C4-2B (cell line): Measurements from ENCODE around the gene DAZL.

ENCODE experiments used
- ZFX ChIP-seq: fragments of 450-650 bp; IDR thresholded peaks from 2 replicates; pipeline ENCODE4 v1.6.1; 2017
- TF ChIP-seq, protein P1 (sequence below): fragments of 450-650 bp; conservative IDR thresholded peaks from 2 replicates; pipeline ENCODE4 v1.5.1; 2017; ENCODE audit warnings: mild to moderate bottlenecking

DNA sequence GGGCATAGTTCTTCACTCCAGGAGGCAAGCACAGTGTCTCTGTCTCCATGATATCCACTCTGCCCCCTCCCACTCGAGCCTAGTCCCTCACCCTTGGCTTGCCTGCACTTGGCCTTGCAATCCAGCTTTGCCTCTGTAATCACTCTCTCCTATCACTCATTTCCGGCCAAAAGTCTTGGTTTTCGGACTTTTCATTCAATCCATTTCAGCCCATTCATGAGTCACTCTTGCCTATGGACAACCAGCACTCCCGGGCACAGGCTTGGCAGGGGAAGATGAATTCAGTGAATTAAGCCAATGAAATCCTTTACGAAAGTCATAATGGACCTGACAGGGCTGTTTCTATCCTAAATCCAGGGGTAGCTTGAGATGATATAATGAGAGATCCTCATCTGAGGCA lies 21.7 kb downstream of the DAZL start:
- TF ChIP-seq, protein P1, sequence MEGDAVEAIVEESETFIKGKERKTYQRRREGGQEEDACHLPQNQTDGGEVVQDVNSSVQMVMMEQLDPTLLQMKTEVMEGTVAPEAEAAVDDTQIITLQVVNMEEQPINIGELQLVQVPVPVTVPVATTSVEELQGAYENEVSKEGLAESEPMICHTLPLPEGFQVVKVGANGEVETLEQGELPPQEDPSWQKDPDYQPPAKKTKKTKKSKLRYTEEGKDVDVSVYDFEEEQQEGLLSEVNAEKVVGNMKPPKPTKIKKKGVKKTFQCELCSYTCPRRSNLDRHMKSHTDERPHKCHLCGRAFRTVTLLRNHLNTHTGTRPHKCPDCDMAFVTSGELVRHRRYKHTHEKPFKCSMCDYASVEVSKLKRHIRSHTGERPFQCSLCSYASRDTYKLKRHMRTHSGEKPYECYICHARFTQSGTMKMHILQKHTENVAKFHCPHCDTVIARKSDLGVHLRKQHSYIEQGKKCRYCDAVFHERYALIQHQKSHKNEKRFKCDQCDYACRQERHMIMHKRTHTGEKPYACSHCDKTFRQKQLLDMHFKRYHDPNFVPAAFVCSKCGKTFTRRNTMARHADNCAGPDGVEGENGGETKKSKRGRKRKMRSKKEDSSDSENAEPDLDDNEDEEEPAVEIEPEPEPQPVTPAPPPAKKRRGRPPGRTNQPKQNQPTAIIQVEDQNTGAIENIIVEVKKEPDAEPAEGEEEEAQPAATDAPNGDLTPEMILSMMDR: no peak
- no peak for TF ChIP-seq ZFX
